ENCODE data around the gene SLC2A13.
"Not testable (repeated sequence)": the region's sequence is repeated elsewhere in the genome, so short reads cannot be mapped to it uniquely, and the experiment has no call there.

Gene SLC2A13

DNA sequence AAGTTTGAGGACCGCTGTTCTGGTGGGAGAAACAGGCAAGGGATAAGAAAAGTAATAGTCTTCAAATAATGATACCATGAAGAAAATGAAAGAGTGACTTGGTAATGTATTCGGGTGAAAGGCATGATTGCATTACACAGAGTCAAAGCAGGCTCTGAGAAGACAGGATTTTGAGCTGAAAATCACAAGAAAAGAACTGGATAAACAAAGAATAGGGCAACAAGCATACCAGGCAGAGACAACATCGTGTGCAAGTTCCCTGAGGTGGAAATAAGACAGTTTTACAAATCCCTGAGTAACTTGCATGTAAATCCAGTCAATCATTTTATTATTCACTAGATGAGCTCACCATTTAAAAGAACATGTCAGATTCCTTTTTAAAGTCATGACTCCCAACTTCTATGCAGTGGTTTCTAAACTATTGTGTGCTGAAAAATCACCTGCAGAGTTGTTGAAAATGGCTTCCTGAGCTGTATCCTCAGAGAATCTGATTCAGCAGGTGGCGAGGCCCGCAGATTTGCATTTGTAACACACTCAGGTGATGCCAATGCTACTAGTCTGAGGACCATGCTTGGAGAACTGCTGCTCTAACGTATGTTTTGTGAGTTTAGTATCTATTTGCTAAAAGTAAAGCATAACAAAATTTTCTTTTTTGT is 353.3 kb downstream of the SLC2A13 start:
- ATAC-seq, result no peak
- H3K27ac Mint-ChIP-seq, result no peak overlapping the region
- no peaks in the 10 kb centered on the region for H3K27me3 Mint-ChIP-seq
- no peaks in the 10 kb centered on the region for H3K4me1 Mint-ChIP-seq
- H3K36me3 Mint-ChIP-seq, result peaks cover 14% of the 10 kb centered on the region
- no peak overlapping the region for H3K4me3 Mint-ChIP-seq
- no peaks in the 10 kb centered on the region for H3K9me3 Mint-ChIP-seq

DNA sequence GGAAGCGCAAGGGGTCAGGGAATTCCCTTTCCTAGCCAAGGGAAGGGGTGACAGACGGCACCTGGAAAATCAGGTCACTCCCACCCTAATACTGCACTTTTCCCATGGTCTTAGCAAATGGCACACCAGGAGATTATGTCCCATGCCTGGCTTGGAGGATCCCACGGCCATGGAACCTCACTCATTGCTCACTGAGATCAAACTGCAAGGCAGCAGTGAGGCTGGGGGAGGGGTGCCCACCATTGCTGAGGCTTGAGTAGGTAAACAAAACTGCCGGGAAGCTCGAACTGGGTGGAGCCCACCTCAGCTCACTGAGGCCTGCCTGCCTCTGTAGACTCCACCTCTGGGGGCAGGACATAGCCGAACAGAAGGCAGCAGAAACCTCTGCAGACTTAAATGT is 359.7 kb downstream of the SLC2A13 start:
- not testable (repeated sequence) for H3K9me3 Mint-ChIP-seq, ATAC-seq, H3K27ac Mint-ChIP-seq, H3K27me3 Mint-ChIP-seq, H3K4me3 Mint-ChIP-seq, H3K4me1 Mint-ChIP-seq
- peaks cover 21% of the 10 kb centered on the region for H3K36me3 Mint-ChIP-seq

DNA sequence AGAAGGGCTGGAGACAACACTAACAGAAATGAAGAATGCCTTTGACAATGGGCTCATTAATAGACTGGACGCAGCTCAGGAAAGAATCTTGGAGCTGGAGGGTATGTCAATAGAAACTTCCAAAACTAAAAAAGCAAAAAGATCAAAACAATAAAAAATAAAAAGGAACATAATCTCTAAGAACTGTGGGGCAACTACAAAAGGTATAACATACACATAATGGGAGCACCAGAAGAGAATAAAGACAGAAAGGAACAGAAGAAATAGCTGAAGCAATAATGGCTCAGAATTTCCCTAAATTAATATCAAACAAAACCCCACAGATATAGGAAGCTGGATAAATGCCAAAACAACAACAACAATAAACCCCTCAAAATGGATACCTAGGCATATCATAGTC is 362.2 kb downstream of the SLC2A13 start:
- Mint-ChIP-seq H3K27me3 (no peaks in the 10 kb centered on the region), H3K27ac (no peak overlapping the region), H3K4me3 (no peak overlapping the region), H3K4me1 (no peaks in the 10 kb centered on the region), H3K36me3 (peaks cover 21% of the 10 kb centered on the region), H3K9me3 (peaks cover 7% of the 10 kb centered on the region)
- ATAC-seq, result no peak

DNA sequence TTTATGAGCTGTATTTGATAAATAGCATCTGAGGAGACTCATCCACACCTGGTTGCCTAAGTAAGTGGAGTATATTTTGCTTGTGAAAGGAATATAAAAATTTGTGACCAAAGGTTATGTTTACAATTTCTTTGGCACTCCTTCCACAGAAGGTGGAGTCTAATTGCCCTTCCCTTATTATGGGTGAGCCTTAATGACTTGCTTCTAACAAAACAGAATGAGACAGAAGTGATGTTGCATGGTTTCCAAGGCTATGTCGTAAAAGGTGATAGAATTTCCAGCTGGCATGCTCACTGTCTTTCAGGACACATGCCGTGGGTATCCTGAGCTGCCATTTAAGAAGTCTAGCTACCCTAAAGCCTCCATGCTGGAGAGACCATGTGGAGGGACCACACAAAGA is 369.5 kb downstream of the SLC2A13 start:
- Mint-ChIP-seq H3K27me3 (peaks cover 18% of the 10 kb centered on the region), H3K4me3 (no peak overlapping the region), H3K4me1 (no peaks in the 10 kb centered on the region), H3K9me3 (peaks cover 14% of the 10 kb centered on the region), H3K27ac (no peak overlapping the region), H3K36me3 (peaks cover 4% of the 10 kb centered on the region)
- ATAC-seq, result no peak

DNA sequence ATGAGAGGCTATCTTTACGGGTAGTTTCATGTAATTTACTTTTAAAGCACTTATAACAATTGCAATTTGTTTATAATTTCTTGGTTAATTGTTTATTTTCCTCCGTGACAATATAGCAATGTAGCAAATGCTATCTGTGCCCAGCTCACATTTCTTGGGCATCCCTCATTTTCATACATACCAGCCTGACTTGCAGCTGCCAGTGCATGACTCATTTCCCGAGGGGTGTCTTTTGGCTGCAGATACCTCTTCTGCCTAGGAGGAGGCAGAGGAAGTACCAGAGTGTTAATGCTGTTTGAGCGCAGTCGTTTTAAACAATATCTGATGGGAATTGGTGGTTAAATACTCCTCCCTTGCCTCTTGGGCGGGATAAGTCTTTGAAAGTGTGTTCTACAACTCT is 382.1 kb downstream of the SLC2A13 start:
- no peaks in the 10 kb centered on the region for H3K4me1 Mint-ChIP-seq
- no peak for ATAC-seq
- no peak overlapping the region for H3K4me3 Mint-ChIP-seq
- peaks cover 6% of the 10 kb centered on the region for H3K9me3 Mint-ChIP-seq
- no peaks in the 10 kb centered on the region for H3K36me3 Mint-ChIP-seq
- no peak overlapping the region for H3K27ac Mint-ChIP-seq
- H3K27me3 Mint-ChIP-seq, result peaks cover 7% of the 10 kb centered on the region

DNA sequence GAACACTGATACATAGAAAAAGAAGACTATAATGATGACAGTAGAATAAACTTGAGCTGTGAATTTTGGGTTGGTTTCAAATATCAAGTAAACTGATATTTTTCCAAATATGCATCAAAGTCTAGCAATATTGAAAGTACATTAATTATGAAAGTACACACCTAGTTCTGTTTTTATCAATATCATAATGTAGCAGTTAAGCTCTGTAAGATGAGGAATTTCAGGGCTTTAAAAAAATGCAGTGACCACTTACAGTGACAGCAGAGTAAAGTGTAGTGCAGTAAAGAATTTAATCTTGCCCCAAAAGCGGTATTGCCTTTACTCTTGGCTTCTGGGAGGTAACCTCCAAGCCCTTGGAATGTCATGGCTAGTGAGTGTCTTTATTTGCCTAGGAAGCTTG is 383.4 kb downstream of the SLC2A13 start:
- H3K27ac Mint-ChIP-seq, result no peak overlapping the region
- ATAC-seq, result no peak
- H3K4me1 Mint-ChIP-seq, result no peaks in the 10 kb centered on the region
- H3K36me3 Mint-ChIP-seq, result no peaks in the 10 kb centered on the region
- H3K4me3 Mint-ChIP-seq, result no peak overlapping the region
- H3K9me3 Mint-ChIP-seq, result peaks cover 5% of the 10 kb centered on the region
- peaks cover 7% of the 10 kb centered on the region for H3K27me3 Mint-ChIP-seq

DNA sequence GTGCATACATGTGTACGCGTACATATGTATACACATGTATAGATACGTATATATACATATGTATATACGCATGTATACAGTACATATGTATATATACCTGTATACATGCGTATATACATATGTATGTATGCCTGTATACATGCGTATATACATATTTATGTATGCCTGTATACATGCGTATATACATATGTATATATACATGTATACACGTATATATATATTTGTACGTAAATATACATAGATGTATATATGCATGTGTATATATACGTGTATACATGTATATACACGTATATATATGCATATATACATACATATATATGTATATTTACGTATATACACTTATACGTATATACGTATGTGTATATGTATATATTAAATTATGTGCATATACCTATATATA is 392.3 kb downstream of the SLC2A13 start:
- Mint-ChIP-seq H3K27me3 (no peaks in the 10 kb centered on the region), H3K9me3 (no peaks in the 10 kb centered on the region), H3K4me3 (no peak overlapping the region), H3K4me1 (no peaks in the 10 kb centered on the region), H3K36me3 (no peaks in the 10 kb centered on the region), H3K27ac (no peak overlapping the region)
- no peak for ATAC-seq

DNA sequence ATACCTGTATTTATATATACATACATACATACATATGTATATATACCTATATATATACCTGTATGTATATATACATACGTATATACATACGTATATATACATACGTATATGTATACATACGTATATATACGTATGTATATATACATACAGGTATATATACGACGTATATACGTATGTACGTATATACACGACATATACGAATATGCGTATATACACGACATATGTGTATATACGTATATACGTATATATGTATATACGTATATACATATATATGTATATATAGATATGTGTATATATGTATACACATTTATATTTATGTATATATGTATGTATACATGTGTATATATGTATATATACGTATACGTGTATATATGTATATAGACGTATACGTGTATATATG is 393.5 kb downstream of the SLC2A13 start:
- Mint-ChIP-seq H3K4me3 (no peak overlapping the region), H3K9me3 (no peaks in the 10 kb centered on the region), H3K27me3 (no peaks in the 10 kb centered on the region), H3K36me3 (no peaks in the 10 kb centered on the region), H3K27ac (no peak overlapping the region), H3K4me1 (no peaks in the 10 kb centered on the region)
- no peak for ATAC-seq

Measured in stimulated activated memory B cell treated with anti-CD40 and anti-IgM and Interleukin-4, amounts not matched to agents 10 μg/mL and 1 μg/mL and 100 μg/mL, for 72 hours (primary cell).